Measurements from ENCODE around the gene ROR1. TPM values are rescaled to one million over a fixed set of nuclear protein-coding genes. Genes with fewer than 3 reads are reported as not detected.

ROR1 gene
- total RNA-seq, 2 experiments from 2014 or later, result not detected

GRCh38 chr1:63971557-63971956, 197.7 kb downstream of the ROR1 start:
- H3K4me1 Mint-ChIP-seq (ENCODE audit: low read depth), result no peaks in the 10 kb centered on the region
- no peaks in the 10 kb centered on the region for H3K36me3 Mint-ChIP-seq (ENCODE audit: low read depth)
- no peak overlapping the region for H3K27ac Mint-ChIP-seq
- DNase-seq (no peak), ATAC-seq (no peak)
- peaks cover 13% of the 10 kb centered on the region for H3K27me3 Mint-ChIP-seq
- intact Hi-C loops (cut with micrococcal nuclease), result no loop called here
- no peak overlapping the region for H3K4me3 Mint-ChIP-seq
- CTCF ChIA-PET, result no interaction called here
- POLR2A ChIA-PET, result no interaction called here
- no peaks in the 10 kb centered on the region for H3K9me3 Mint-ChIP-seq
- TF ChIP-seq, protein P1, sequence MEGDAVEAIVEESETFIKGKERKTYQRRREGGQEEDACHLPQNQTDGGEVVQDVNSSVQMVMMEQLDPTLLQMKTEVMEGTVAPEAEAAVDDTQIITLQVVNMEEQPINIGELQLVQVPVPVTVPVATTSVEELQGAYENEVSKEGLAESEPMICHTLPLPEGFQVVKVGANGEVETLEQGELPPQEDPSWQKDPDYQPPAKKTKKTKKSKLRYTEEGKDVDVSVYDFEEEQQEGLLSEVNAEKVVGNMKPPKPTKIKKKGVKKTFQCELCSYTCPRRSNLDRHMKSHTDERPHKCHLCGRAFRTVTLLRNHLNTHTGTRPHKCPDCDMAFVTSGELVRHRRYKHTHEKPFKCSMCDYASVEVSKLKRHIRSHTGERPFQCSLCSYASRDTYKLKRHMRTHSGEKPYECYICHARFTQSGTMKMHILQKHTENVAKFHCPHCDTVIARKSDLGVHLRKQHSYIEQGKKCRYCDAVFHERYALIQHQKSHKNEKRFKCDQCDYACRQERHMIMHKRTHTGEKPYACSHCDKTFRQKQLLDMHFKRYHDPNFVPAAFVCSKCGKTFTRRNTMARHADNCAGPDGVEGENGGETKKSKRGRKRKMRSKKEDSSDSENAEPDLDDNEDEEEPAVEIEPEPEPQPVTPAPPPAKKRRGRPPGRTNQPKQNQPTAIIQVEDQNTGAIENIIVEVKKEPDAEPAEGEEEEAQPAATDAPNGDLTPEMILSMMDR (IDR thresholded peaks at IDR 0.05), result no peak

DNA sequence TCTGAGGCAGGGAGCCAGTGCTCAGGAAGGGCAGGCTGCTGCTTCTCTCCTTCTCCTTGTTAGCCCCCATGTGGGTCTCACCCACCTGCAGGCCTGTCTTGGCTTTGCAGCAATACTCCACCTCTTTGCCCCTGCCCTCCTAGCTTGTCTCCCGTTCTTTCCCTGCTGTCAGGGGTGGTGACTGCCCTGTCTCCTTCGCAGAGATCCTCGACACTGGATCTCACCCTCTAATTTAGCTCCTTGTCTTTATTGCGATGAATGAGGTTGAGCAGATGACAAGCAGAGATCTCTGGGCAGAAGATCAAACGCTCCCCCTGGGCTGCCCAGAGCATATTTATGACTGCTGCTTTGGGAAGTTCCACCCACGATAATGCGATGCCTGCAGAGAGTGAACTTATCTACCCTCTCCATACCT, 199.2 kb downstream of the ROR1 start:
- H3K27me3 Mint-ChIP-seq, result peaks cover 9% of the 10 kb centered on the region
- no peaks in the 10 kb centered on the region for H3K4me1 Mint-ChIP-seq (ENCODE audit: low read depth)
- no peak overlapping the region for H3K4me3 Mint-ChIP-seq
- intact Hi-C loops (cut with micrococcal nuclease), result no loop called here
- ATAC-seq, result no peak
- no peak for DNase-seq
- ChIA-PET CTCF (no interaction called here), POLR2A (no interaction called here)
- no peaks in the 10 kb centered on the region for H3K36me3 Mint-ChIP-seq (ENCODE audit: low read depth)
- H3K9me3 Mint-ChIP-seq, result no peaks in the 10 kb centered on the region
- H3K27ac Mint-ChIP-seq, result no peak overlapping the region
- TF ChIP-seq, protein P1 (IDR thresholded peaks at IDR 0.05), result no peak

- no peak for ATAC-seq
Observed at GRCh38 chr1:63974966-63975365, 201.1 kb downstream of the ROR1 start.

GRCh38 chr1:63975481-63975880, 201.7 kb downstream of the ROR1 start:
- CTCF ChIA-PET, result no interaction called here
- POLR2A ChIA-PET, result no interaction called here
- intact Hi-C loops (cut with micrococcal nuclease), result no loop called here
- Mint-ChIP-seq H3K9me3 (no peaks in the 10 kb centered on the region), H3K4me1 (ENCODE audit: low read depth) (no peaks in the 10 kb centered on the region), H3K27me3 (peaks cover 5% of the 10 kb centered on the region), H3K4me3 (no peak overlapping the region), H3K36me3 (ENCODE audit: low read depth) (no peaks in the 10 kb centered on the region), H3K27ac (no peak overlapping the region)
- ATAC-seq (no peak), DNase-seq (no peak)
- TF ChIP-seq, protein P1 (IDR thresholded peaks at IDR 0.05), result no peak

More at GRCh38 chr1:63974966-63975365, 201.1 kb downstream of the ROR1 start:
- no peaks in the 10 kb centered on the region for H3K36me3 Mint-ChIP-seq (ENCODE audit: low read depth)
- H3K27ac Mint-ChIP-seq, result no peak overlapping the region
- DNase-seq, result no peak
- intact Hi-C loops (cut with micrococcal nuclease), result no loop called here
- POLR2A ChIA-PET, result no interaction called here
- no peaks in the 10 kb centered on the region for H3K4me1 Mint-ChIP-seq (ENCODE audit: low read depth)
- CTCF ChIA-PET, result no interaction called here
- H3K4me3 Mint-ChIP-seq, result no peak overlapping the region
- TF ChIP-seq, protein P1 (IDR thresholded peaks at IDR 0.05), result no peak
- H3K9me3 Mint-ChIP-seq, result no peaks in the 10 kb centered on the region
- peaks cover 5% of the 10 kb centered on the region for H3K27me3 Mint-ChIP-seq

DNA sequence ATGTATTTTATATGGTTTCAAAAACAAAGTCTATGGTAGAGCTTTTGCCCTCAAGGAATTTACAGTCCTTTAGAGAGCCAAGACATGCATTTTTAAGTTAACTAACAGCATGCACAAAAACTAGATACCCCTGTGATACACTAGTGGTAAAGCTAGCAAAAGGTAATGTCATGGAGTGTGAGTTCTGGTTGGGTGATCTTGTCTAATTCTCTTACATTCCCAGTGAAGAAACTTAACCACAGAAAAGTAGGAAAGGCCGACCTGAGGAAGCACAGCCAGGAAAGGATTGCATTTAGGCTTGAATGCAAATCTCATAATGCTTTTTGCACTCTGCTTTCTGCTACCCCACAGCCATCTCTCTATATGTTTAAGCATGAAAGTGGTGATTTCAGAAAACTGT, 202.2 kb downstream of the ROR1 start:
- no peaks in the 10 kb centered on the region for H3K4me1 Mint-ChIP-seq (ENCODE audit: low read depth)
- intact Hi-C loops (cut with micrococcal nuclease), result no loop called here
- CTCF ChIA-PET, result no interaction called here
- POLR2A ChIA-PET, result no interaction called here
- H3K27me3 Mint-ChIP-seq, result peaks cover 5% of the 10 kb centered on the region
- DNase-seq (no peak), ATAC-seq (no peak)
- TF ChIP-seq, protein P1 (IDR thresholded peaks at IDR 0.05), result no peak
- H3K4me3 Mint-ChIP-seq, result no peak overlapping the region
- H3K36me3 Mint-ChIP-seq (ENCODE audit: low read depth), result no peaks in the 10 kb centered on the region
- no peak overlapping the region for H3K27ac Mint-ChIP-seq
- H3K9me3 Mint-ChIP-seq, result no peaks in the 10 kb centered on the region

Data from activated CD8-positive, alpha-beta T cell treated with anti-CD3 and anti-CD28 coated beads for 36 hours (primary cell).